Activated effector memory CD4-positive, alpha-beta T cell treated with anti-CD3 and anti-CD28 coated beads, Interleukin-2, amount 50 U/mL, for 16 hours (primary cell): ENCODE results near the gene UBL4B.

Experiments used
- DNase-seq: peaks from one replicate; pipeline ENCODE4 v3.0.0-alpha.2; 2020

The UBL4B gene

DNA sequence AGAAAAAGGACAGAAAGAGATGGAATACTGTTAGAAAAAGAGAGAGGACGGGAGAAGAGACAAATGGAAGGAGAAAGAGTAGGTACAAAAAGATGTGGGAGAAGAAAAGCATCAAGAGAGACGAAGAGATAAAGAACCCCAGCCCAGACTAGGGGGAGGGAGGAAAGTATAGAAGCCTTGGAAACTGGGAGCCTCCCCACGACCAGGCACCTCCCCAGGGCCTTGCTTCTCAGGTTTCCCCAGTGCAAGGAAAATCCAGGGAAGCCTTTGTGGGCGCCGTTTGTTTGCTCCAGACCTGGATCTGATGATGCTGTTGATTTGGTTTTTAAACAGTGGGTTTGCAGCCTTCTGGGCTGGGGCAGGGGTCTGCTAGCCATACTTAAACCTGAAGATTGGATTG lies 26.6 kb upstream of the UBL4B start:
- no peak for DNase-seq

DNA sequence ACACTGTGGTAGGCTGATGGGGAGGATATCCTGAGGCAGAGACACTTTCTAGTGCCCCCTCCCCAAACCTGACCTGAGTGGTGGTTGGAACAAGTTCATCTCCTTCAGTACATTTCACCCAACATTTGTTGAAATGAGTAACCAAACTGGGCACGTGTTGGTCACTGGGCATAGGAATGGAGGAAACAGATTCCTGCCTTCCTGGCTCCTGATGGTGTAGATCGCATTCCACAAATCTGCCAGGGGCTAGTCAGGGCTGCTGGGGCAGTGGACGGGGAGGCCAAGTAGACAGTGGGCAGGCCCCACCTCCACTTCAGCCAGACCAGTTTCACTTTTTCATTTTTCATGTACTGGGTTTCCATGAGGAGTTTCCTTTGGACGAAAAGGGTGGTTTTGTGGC lies 25.3 kb upstream of the UBL4B start:
- no peak for DNase-seq

DNA sequence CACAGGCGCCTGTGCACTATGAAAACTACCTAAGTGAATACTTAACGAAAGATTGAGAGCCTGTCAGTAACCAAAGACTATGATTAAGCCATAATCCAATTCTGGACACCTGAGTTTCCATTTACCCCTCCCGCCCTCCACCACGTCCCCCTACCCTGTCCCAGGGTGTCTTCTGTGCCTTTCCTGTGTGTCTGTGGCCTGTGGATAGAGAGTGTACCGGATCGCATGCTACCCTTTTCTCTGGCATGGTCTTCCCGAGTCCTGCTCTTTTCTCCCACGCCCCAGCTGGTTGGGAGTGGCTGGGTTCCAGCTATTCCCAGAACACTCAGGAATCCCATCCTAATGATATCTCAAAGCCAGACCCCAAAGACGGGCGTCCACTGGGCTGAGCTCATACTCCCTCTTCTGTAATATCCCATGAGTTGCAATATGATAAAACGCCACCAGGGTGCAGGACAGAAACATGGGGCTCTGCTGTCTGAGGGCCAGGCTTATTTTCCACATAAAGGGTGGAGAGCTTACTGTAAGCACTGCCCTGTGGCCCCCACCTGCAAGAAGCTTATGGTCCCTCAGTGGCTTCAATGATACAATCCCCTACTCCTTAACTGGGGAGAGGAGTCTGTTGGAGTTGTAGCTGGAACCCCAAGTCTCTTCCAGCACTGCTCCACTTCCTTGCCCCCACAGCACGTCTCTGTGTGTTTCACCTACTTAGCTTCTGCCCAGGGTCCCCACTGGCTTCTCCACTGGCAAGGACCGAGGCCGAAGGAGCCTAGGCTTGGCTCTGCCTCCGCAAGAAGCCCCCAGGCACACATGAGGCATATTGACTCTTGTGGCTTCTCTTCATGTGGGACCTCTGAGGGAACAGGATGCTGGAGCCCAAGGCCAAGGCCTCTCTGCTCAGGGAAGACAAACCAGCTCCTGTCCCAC lies 24.2 kb upstream of the UBL4B start:
- peak; percentile 71 for DNase-seq

DNA sequence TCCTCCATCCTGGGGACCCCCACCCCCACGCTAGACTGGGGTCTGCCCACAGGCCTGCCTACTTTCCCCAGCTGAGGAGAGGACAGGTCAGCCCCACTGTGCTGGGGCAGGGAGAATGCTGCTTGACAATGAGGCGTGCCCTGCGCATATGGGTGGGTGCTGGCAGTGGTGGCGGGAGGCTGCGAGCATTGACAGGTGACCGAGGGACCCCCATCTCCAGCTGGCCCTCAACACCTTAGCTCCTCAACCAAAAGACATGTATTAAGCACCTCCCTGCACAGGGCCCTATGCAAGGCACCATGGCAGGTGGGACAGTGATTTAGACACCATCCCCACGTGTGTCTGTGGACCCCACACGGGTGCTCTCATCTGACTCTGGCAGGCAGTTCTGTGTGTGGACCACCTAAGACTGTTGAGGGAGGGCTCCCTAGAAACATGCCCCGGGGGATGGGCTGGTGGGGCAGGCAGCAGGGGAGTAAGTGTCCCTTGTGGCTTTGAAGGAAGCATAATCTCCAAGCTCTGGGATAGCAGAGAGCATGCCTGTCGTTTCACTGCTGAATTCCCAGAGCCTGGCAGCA lies 23.4 kb upstream of the UBL4B start:
- no peak for DNase-seq

DNA sequence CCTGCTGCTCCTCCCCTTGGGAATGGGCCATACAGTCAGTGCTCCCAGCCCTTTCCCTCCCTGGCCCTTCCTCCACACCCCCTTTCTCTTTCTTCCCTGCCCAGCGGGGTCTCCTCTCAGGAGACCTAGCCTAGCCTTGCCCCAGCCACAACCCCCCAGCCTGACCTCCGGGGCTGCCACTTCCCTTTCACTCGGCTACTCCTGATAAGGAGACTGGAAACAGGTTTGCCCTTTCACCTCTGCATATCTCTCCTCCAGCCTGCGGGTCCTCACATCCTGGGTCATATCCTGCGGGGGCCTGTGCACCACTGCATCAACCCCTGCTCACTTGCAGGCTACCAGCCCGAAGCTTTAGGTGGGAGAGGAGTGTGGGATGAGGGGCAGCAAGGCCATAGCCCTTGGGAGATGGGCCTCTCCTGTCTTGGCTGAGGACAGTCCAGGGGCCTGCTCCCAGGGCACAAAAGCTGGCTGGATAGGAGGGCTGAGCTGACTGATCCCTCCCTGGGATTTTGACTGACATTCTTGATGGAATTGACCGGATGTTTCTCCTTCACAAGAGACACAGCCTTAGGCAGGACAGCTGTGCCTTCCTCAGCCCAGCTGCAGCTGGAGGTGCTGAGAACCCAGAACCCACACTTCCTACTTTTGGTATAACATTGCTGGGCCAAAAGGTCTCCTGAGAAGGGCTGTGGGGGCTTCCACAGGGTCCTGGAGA lies 22.5 kb upstream of the UBL4B start:
- no peak for DNase-seq

DNA sequence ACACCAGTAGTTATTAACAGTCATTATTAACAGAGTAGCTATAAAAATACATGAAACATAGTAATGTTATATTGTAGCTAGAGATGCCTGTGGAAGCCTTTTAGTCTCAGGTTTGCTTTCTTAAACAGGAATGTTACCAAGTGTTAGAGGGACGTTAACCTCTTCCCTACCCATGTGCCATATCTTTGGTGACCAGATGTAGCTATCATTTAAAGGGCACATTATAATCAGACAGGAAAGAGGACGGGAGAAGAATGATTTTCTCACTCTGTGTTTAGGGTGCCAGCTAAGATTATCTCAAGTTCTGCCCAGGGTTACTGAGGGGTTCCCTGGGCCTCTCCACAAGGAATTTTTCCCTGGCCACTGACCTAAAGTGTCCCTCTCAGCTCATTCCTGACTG lies 20.9 kb upstream of the UBL4B start:
- DNase-seq: no peak

DNA sequence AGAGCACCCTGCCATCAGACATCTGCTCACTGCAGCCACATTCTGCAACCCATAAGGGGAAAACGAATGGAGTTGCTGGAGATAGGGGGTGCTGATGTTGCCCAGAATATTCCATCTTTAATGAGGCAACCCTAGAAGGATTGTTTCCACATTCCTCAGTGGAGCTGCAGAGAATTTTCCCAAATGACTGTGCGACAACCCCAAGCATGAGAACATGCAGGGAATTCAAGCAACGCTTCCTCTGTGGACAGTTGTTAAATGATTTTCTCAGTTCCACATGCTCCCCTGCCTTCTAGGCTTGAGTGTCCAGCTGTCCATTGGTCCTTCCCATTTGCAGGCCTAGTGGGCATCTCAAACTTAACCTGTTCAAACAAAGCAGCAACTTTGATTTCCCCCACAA lies 20.5 kb upstream of the UBL4B start:
- DNase-seq: no peak

DNA sequence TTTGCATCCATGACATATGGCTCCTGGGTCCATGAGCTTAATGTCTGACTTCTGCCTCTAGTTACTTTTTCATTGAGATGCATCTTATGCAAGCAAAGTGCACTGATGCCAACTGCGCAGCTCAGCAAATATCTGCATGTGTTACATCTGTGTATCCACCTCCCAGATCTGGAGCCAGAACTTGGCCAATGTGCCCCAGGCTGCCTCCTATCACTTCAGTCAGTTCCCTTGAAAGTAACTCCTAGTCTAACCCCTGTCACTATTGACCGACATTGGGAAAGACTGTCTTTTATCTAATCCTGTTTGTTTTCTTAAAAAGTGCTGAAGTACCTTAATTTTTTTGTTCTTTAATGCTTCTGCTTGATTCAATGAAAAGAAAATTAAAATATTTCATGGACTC lies 19.3 kb upstream of the UBL4B start:
- no peak for DNase-seq

DNA sequence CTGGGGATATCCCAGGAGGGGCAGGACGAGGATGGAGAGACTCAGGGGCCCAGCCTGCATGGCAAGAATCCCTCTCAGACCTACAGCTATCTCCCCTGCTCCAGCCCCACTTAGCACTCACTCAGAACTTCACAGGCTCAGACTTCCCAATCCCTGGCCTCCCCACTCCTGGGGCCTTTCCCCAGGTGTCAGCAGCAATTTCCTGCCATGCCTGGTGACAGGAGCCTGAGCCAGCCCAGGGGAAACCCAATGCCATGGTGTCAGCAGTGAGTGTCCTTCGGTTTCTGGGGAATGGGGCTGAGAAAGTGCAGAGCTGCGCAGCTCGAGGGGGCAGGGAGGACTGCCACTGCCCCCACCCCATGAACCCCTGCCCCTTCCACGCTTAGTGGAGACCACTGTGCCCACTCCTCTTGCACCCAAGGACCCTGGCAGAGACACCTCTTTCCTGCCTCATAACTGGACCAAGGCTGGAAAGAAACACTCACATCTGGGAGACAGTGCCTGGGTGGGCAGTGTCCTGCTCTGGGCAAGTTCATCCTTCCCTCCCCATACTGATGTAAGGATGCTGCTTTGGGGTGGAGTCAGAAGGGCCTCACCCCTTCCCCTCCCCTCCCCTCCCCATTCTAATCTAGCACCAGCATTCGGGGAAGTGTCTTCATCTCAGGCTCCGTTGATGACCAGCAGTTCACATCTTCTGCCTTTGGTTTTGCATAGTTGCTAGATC lies 17.1 kb upstream of the UBL4B start:
- no peak for DNase-seq

DNA sequence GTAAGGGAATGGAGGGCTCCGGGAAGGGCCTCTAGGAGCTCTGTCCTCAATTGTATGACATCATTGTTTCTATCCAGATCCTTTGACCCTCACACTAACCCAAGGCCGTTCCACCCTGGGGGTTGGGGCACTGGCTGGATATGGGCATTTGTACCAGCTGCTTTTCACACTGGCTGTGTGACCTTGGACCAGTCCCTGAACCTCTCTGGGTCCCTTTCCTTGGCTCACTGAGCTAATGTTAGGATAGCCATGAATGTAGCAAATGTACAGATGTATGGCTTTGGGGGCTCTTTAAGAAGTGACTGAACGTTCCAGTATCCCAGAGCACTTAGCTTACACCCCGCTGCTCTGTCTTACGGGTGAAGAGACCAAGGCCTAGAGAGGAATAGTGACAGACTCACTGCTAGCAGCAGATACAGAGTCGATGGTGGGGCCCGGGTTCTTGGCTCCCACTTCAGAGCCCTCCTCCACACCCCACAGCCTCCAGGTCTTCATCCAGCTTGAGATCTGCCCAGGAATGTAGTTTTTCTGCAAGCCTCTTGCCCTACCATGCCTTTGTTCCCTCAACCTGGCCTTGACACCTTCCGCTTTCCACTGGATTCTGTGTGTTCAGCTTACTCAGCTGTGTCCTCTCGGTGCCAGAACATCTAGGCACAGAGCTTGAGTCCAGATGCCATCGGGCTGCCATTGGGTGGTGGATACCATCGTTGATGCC lies 14.6 kb upstream of the UBL4B start:
- no peak for DNase-seq

DNA sequence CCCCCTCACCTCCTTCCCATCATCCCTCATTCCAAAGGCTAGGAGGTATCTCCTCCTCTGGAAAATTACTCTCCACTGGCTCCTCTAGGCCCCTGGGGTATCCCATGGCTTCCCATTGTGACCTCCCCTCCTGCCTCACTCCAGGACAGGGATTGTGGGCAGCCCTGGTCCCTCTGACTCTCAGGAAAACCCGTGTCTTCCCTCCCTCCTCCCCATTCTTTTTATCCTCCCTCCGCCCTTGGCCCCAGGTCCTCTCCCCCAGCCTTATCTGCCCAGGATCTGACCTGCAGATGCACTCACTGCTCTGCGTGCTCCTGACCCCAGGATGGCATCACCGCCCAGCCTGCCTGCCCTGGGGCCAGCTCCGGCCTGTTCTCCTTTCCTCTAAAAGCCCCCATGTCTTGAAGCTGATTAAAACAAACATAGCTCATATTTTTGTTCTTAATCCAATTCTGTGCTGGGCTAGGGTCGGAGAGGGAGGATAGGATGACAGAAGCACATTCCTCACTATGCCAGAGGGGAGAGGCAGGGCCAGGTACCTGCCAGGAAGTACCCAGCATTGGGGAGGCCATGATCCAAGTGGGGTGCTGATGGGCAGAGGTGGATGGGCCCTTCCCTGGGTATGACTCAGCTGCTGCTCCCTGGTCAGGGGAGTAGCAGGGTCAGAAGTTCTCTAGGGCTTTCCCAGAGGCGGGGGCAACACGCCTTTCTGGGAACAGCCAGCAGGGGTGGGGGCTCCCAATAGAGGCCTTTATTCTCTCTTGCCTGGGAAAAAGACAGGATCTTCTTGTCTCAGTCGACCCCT lies 13.8 kb upstream of the UBL4B start:
- no peak for DNase-seq

DNA sequence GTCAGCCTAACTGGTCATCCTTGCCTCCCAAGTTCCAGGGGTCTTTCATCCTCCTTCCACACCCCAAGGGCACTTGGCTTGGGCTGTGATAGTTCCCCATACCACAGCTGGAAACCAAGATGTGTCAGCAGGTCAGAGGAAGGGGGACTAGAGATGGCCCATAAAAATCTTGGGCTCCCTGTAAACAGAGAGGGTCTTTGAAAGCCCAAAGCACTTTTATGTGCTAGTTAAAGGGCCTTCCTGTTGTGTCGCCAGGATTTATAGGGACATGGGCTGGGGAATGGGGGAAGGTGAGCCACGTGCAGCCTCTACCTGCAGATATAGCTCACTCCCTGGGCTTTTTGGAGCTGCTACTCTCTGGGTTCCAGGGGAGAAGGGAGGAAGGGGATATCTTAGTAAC lies 11.9 kb upstream of the UBL4B start:
- DNase-seq: no peak

DNA sequence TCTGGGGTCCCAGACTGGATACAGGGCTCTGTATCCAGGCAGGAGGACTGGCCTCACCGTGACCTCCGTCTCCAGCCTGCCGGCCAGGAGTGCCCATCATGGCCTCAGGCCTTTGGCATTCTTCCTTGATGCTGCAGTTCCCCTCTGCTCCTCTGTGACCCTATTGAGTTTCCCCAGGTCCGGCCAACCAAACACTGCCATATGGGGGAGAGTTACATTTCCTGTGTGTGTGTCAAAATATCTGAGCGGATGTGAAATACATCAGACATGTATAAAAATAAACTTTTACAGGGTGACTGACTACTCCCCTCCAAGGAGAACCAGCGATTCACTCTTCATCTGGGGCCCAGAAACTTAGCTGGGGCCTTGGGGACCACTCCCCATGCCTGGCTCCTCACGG lies 10.2 kb upstream of the UBL4B start:
- no peak for DNase-seq

DNA sequence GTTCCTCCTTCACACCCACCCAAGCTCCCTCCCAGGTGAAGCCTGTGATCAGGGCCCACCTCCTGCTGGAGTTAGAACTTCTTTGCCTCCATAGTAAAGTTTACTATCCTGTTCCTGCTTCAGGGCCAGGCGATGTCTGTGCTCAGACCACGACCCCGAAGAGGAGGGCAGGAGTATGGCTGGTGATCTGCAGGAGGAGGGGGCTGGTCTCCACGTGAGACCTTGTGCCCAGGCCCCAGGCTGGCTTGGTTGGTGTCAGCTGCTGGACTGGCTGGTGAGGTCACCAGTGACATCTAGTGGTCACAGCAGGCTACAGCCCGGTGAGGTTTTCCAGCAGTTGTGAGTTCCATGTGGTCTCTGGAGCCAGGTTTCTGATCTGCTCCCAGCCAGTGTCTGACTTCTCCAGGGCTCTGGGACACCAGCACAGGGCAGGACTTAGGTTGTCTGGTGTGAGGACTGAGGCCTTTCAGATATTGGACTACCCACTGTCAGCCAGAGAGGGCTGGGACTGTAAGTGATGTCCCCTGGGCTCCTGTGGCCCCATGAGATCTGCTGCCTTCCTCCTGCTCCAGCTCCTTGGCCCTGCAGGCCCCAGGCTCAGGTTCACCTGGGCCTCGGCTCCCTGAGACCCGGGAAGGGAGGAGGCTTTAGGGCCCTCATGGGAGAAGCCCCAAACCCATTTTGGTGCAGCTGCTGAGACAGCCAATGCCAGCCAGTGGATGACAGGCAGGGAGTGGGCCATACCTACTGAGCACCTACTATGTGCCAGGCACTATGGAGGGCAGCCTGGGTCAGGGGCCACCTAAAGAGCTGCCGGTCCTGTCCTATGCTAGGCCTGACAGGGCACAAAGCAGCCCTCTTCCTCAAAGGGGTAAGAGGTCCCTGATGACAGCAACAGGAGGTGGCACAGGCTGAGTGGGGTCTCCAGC lies 6.0 kb upstream of the UBL4B start:
- DNase-seq: peak; percentile 84

DNA sequence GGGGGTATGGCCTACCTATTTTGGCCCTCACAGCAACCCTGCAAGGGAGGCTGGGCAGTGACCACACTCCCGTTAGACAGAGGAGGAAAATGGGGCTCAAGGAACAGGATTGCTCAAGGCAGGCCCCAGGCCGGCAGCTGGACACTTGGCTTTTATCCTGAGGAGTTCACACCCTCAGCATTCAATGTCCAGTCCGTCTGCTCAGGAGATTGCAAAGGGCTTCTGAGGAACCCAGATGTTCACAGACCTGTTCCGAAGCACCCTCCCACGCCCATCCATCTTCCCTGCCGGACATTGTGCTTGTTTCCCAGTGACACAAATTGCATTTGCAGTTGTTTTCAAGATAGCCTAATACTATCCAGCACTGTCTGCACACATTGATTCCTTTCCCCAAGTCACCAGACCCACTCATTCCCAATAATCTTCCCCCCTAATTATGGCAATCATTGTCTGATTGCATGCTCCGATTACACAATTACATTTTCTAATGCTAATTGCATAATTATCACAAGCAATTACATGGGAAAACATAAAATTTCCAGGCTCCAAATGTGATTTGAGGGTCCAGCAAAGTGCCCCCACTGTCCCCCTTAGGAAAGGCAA lies 4.3 kb upstream of the UBL4B start:
- DNase-seq: no peak

DNA sequence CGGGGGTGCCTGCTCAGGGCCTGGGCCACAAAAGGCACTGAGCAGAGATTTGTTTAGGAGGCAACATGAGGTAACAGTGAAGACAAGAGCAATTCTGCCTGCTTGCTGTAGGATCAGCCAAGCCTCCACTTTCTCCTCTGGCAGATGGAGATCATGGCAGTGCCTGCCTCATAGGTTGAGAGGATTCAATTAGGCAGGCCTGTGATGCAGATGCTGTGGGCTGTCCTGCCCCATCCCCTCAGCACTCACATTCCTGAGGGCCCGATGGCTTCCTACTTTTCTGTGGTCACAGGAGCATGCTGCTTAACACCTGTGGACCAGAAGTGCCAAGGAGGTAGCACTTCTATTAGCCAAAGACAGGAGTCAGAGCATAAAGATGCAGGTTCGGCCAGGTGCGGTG lies 1.2 kb upstream of the UBL4B start:
- no peak for DNase-seq

DNA sequence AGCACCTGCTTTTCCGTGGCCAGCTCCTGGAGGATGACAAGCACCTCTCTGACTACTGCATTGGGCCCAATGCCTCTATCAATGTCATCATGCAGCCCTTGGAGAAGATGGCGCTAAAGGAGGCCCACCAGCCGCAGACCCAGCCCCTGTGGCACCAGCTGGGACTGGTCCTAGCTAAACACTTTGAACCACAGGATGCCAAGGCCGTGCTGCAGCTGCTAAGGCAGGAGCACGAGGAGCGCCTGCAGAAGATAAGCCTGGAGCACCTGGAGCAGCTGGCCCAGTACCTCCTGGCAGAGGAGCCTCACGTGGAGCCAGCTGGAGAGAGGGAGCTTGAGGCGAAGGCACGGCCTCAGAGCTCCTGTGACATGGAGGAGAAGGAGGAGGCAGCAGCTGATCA lies 413 bp downstream of the UBL4B start:
- no peak for DNase-seq

DNA sequence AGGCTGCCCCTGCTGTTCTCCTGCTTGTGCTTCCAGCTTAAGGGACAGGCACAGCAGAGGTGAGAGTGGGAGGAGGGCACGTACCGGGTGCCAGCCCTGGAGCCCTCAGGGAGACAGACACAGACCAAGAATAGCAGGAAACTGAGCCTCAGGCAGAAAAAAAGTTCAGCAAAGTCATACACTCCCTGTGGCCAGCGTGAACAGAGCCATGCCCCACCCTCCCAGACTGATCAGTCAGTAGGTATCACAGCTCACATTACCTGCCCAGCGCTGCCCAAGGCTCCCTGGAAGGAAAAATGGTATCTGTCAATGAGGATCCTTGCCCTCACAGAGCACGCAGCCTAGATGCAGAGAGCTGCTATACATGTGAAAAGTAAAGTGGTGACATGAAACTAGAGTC lies 1.3 kb downstream of the UBL4B start:
- DNase-seq: no peak

DNA sequence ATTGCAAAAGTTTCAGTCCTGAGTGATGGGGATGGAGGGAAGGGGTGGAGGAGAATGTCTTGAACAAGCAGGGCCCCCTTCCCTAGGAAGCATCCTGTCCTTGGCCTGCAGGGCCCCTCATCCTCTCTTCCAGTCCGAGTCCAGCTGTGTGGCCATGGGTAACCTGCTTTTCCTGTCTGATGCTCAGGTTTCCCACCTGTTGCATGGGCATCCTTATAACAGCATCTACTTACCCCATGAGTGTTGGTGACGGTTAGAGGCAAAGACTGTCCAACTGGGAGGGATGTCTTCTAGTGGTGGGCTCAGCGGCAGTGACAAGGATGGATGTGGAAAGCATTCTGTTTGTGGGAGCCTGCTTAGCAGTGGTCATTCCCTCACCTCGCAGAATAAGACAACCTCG lies 1.9 kb downstream of the UBL4B start:
- no peak for DNase-seq

DNA sequence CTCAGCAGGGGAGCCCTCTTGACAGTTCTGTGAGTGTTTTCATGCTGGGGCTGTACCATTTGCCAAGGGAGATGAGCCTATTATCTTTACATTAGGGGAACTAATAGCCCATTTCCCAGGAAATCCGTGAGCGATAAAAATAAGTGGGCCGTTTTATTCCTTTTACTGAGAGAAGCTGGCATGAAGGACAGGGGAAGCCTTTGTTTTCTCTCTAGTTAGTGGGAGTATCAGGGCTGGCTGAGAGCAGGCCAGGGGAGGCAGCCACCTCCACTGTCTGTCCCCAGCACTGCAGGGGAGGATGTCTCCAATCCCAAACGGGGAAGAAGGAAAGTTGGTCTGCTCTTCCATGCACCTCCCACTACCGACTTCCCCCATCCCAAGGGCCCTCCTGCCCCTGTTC lies 2.5 kb downstream of the UBL4B start:
- no peak for DNase-seq
